Measurements from ENCODE around the gene PDIA2. TPM values are rescaled to one million over a fixed set of nuclear protein-coding genes. Genes with fewer than 3 reads are reported as not detected.

The PDIA2 gene
- polyA plus RNA-seq, 2 of the 4 experiments (the other 2 are of a cell fraction): 0.45 to 0.52 TPM

- ATAC-seq (no peak), FAIRE-seq (no peak), DNase-seq (ENCODE audit: low read depth in 1 of 2, low spot score in 1 of 2) (no peak)
- H3K4me1 ChIP-seq: peaks cover 8% of the 10 kb centered on the region
- H3K27ac ChIP-seq: no peak overlapping the region
- no peaks in the 10 kb centered on the region for H3K9me3 ChIP-seq
- ChIA-PET POLR2A (no interaction called here), CTCF (interaction anchor here (1.2 to 1.5 kb wide), 3 partner anchors 13 to 41 kb away, joined by 3 to 11 read pairs (median 5); no protein-coding TSS in a partner anchor)
- TF ChIP-seq HOXA7 (CRISPR knock-in tag; IDR thresholded peaks at IDR 0.05) (no peak), BHLHE40 (IDR thresholded peaks at IDR 0.05; ENCODE audit: low read depth, low read length) (no peak), MAZ (IDR thresholded peaks at IDR 0.05; ENCODE audit: borderline replicate concordance, low read depth, low read length) (no peak), FOXS1 (CRISPR knock-in tag; IDR thresholded peaks at IDR 0.05) (no peak), SREBF2 (IDR thresholded peaks at IDR 0.05) (no peak), FOSB (CRISPR knock-in tag; IDR thresholded peaks at IDR 0.05) (no peak), EHF (CRISPR knock-in tag; IDR thresholded peaks at IDR 0.05) (no peak), BCL3 (IDR thresholded peaks at IDR 0.05) (no peak), RNF2 (IDR thresholded peaks at IDR 0.05; ENCODE audit: borderline replicate concordance, low read depth) (no peak), JUNB (IDR thresholded peaks at IDR 0.05) (no peak), HEYL (CRISPR knock-in tag; IDR thresholded peaks at IDR 0.05) (no peak)
- no peak overlapping the region for H3K4me2 ChIP-seq
- no peak overlapping the region for H3K4me3 ChIP-seq
- WGBS (ENCODE audit: missing lambda C conversion rate): 69% methylated on average over 9 of the region's 9 CpGs
Measured at GRCh38 chr16:321532-321931, 38.6 kb downstream of the PDIA2 start.

- H3K4me2 ChIP-seq: no peak overlapping the region
- ChIA-PET CTCF (interaction anchor here (1.0 to 1.5 kb wide), 3 partner anchors 20 to 127 kb away, joined by 3 to 11 read pairs (median 3); no protein-coding TSS in a partner anchor), POLR2A (no interaction called here)
- whole genome bisulfite sequencing (ENCODE audit: missing lambda C conversion rate): 90% methylated on average over 11 of the region's 13 CpGs
- no peak for DNase-seq (ENCODE audit: low read depth in 1 of 2, low spot score in 1 of 2)
- no peaks in the 10 kb centered on the region for H3K9me3 ChIP-seq
- no peak overlapping the region for H3K27ac ChIP-seq
- FAIRE-seq: no peak
- ATAC-seq: no peak
- H3K4me1 ChIP-seq: peaks cover 17% of the 10 kb centered on the region
- H3K4me3 ChIP-seq: no peak overlapping the region
- TF ChIP-seq REST (IDR thresholded peaks at IDR 0.05): no peak
Measured at GRCh38 chr16:322476-323143, 39.6 kb downstream of the PDIA2 start.

- no peak for TF ChIP-seq MAZ (IDR thresholded peaks at IDR 0.05; ENCODE audit: borderline replicate concordance, low read depth, low read length)
- TF ChIP-seq POLR2A (IDR thresholded peaks at IDR 0.05; ENCODE audit: low read length): no peak
- TF ChIP-seq ELK1 (IDR thresholded peaks at IDR 0.05; ENCODE audit: low read depth, low read length): no peak
- no peak for TF ChIP-seq FOXS1 (CRISPR knock-in tag; IDR thresholded peaks at IDR 0.05)
- no peak for TF ChIP-seq CBX2 (IDR thresholded peaks at IDR 0.05; ENCODE audit: borderline replicate concordance, low read depth)
- no peak for TF ChIP-seq EHF (CRISPR knock-in tag; IDR thresholded peaks at IDR 0.05)
- no peak for TF ChIP-seq CHD2 (IDR thresholded peaks at IDR 0.05; ENCODE audit: low read length, partially characterized antibody)
- no peak for TF ChIP-seq ZFP36 (IDR thresholded peaks at IDR 0.05; ENCODE audit: borderline replicate concordance, partially characterized antibody)
- TF ChIP-seq KDM1A (IDR thresholded peaks at IDR 0.05; ENCODE audit: low read depth): no peak
- TF ChIP-seq HOXA7 (CRISPR knock-in tag; IDR thresholded peaks at IDR 0.05): no peak
- no peak for TF ChIP-seq CHD4 (IDR thresholded peaks at IDR 0.05; ENCODE audit: borderline replicate concordance)
- TF ChIP-seq EP300 (IDR thresholded peaks at IDR 0.05): no peak
- no peaks in the 10 kb centered on the region for H3K9me3 ChIP-seq
- no peak overlapping the region for H3K4me2 ChIP-seq
- ATAC-seq (no peak), FAIRE-seq (no peak), DNase-seq (ENCODE audit: low read depth in 1 of 2, low spot score in 1 of 2) (no peak)
- ChIA-PET POLR2A (no interaction called here), CTCF (interaction anchor here (1.0 kb wide), 1 partner anchor 39 kb away, joined by 3 read pairs; no protein-coding TSS in a partner anchor)
- H3K4me3 ChIP-seq: no peak overlapping the region
- 94% methylated on average over 17 of the region's 17 CpGs for WGBS (ENCODE audit: missing lambda C conversion rate)
- peak overlapping the region in 1 of 2 experiments; percentile 28; a peak in 1 of 6 replicates for H3K27ac ChIP-seq
- peaks cover 31% of the 10 kb centered on the region for H3K4me1 ChIP-seq
Measured at GRCh38 chr16:324201-324450, 41.2 kb downstream of the PDIA2 start.

Measured in A549 (cell line).